Stimulated activated CD8-positive, alpha-beta memory T cell treated with anti-CD3 and anti-CD28 coated beads, Interleukin-12 subunit alpha, Interleukin-12 subunit beta, amount 100 ng/mL, for 24 hours (primary cell): ENCODE results near the gene NLRP3.

ENCODE experiments used
- DNase-seq: peaks from one replicate; pipeline ENCODE4 v3.0.0-alpha.2; 2020; ENCODE audit errors: extremely low read depth

The NLRP3 gene

GRCh38 chr1:247437551-247438505, 21.9 kb downstream of the NLRP3 start:
- no peak for DNase-seq

- no peak for DNase-seq
Observed at GRCh38 chr1:247440001-247440620, 24.1 kb downstream of the NLRP3 start.

DNA sequence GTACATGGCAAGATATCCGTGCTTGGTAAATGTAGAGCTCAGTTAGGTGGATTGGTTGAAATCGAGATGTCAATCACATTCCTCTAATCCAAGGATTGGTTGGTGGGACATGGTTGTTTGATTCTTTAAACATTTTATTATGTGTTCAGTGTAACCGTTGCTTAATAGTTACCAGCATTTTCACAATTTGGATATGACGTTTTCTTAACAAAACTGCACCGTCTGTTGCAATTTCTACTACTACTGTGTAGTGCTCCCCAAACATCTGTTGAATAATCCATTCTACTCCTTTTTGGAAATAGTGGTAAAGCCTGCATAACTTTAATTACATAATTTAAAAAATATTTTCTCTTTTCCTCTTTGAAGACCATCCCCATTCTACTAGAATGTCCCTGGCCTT, 25.6 kb downstream of the NLRP3 start:
- no peak for DNase-seq

DNA sequence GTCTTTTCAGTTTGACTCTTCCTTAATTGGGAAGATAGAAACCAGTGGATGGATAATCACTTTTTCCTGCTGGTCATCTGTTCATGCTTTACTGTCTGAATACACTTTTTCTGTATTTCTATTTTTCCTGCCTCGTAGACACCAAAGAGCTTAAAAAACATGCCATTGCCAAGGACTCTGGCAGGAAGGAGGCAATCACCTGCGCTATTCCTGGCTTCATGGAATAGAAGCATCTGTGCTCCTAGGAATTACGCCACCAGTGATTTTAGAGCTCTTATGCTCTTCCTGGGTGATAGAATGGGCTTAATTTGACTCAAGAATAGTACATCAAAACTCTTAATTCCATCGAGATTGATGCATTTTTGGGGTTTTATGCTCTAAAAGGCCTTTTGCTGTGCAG, 26.2 kb downstream of the NLRP3 start:
- DNase-seq, result no peak

DNA sequence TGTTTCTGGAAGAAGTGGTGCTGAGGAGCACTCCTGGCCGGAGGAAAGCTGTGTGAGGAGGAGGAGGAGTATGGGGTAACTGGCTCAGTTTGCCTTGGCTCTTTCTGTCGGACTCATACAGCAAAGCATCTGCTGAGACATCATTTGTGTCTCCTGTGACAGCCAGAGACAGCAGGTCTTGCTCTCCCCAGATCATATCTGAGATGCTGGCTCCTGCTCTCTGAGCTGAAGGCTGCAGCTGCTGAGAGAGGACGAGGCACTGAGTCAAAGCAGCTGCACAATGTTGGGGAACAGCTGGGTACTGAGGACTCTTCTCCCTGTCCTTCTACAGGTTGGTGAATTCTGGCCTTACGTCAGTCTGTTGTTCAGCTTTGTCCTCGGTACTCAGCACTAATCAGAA, 27.7 kb downstream of the NLRP3 start:
- DNase-seq, result no peak

DNA sequence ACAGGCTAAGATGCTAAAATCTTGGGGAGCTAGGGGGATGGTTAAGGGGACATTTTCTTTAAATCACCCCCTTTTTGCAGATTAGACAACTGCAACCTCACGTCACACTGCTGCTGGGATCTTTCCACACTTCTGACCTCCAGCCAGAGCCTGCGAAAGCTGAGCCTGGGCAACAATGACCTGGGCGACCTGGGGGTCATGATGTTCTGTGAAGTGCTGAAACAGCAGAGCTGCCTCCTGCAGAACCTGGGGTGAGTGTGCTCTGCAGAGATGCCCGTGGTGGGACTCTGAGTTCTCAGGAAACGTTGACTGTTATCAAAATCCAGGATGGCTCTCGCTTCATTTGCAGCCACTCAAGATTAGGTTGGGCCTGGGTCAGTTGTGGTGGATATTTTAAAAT, 28.6 kb downstream of the NLRP3 start:
- no peak for DNase-seq

- no peak for DNase-seq
Observed at GRCh38 chr1:247445526-247446356, 29.8 kb downstream of the NLRP3 start.

DNA sequence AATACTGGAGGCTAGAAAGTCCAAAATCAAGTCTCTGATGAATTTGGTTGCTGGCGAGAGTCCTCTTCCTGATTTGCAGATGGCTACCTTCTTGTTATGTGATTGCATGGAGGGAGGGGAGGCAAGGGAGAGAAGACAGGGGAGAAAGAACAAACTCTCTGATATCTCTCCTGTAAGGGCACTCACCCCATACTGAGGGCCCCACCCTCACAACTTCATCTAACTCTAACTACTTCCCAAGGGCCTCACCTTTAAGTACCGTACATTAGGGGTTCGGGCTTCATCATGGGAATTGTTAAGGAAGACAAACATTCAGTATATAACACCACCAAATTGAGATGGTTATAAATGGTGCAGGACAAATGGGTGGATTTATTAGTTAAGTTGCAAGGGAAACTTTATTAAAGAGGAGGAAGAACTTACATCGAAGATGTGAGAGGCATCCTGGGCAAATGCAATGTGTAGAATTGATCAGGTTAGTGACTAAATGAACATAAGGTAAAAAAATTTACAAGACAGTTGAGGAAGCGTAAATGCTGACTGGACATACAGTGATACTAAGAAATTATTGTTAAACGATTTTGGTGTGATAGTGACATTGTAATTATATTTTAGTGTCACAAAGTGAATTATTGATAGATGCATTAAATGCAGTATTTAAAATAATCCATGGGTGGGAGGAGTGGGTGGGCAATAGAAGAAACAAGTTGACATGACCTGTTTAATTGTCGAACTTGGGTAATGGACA, 31.4 kb downstream of the NLRP3 start:
- no peak for DNase-seq

- no peak for DNase-seq
Observed at GRCh38 chr1:247448107-247448791, 32.3 kb downstream of the NLRP3 start.

DNA sequence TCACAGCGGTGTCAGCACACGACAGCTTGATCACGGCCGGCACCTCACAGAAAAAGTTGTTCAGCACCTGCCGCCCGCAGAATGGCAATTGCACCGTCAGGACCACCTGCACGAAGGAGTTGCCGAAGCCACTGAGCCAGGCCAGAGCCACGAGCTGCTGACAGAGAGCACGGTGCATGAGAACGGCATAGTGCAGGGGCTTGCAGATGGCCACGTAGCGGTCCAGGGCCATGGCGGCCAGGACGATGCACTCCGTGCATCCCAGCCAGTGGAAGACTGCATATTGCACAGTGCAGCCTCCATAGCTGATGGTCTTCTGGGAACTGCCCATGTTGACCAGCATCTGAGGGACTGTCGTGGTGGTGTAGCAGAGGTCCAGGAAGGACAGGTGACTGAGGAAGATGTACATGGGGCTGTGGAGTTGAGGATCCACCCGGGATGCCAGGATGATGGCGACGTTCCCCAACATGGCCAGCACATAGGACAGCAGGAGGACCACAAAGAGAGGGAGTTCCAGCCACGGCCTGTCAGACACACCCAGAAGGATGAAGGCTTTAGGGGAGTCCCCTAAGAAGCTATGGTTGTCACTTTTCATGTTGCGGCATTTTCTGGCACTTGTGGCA, 35.5 kb downstream of the NLRP3 start:
- no peak for DNase-seq

DNA sequence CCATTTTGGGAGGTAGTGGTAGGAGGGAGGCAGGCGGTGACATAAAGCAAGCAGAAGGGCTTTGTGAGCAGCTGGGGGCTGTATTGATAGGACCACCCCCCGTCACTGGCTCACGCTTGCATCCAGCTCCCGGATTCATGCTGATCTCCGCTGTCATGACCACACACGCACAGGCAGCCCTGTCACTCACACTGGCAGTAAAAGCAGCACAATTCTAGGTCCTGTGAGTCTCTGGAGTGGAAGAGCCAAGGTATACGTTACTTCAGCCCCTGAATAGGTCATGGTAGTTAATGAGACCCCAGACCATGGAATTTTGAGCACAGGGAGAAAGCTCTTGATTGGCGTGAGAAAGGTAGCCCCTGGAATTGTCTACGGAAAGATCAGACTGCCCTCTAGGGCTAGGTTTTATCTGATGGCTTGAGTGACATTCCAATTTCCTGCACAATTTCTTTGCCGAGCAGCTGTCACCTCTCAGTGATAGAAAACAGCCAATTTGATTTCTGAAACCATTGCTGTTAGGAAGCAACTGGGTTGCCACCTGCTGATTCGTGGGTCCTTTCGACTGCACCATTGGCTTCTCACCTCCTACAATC, 36.6 kb downstream of the NLRP3 start:
- DNase-seq, result no peak

DNA sequence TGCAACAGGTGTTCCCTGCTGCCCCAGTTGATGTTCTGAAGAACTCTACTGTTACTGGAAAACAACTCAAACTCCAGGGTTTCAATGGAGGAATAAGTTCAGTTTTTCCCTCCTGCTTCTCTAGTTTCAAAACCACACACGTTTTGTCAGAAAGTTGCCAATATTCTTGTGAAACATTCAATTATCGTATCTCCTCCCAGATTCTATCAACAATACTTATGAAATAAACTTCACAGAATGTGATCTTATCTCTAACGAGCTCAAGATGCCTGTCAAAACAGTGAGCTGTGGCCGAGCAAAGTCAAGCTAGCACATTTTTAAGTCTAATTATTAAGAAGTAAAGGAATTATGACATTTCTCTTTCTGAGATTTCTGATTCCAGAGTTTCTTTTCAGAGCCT, 37.3 kb downstream of the NLRP3 start:
- no peak for DNase-seq

DNA sequence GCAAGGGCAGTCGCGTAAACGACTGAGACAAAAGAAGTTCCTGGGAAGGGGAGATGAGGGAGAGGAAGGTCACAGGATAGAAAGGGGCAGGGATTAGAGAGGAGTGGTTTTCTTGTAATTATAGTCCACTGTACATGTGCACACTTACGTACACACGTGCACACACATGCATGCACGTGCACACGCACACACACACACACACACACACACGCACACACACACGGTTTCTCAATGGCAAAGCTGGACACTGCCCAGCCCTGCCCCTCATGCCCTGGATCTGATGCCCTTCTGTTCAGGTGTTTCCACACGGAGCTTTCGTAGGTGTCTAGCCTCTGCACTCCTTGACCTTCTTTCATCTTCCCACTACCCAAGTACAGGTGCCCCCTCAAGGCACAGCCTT, 38.0 kb downstream of the NLRP3 start:
- DNase-seq, result no peak

DNA sequence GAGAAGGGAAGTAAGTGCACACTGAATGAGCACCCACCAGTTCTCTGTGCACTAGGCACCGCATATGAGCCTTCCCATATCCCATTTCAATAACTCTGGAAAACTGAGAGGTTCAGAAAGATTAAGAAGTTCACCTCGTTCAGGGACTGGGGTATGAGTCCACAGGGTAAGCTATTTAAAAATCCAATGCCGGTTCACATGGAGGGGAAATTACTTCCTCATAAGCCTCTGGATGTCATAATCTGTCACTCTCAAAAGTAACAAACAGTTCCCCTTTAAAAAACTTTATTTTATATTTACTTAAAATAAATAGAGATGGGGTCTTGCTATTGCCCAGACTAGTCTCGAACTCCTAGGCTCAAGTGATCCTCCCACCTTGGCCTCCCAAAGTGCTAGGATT, 40.0 kb downstream of the NLRP3 start:
- no peak for DNase-seq

DNA sequence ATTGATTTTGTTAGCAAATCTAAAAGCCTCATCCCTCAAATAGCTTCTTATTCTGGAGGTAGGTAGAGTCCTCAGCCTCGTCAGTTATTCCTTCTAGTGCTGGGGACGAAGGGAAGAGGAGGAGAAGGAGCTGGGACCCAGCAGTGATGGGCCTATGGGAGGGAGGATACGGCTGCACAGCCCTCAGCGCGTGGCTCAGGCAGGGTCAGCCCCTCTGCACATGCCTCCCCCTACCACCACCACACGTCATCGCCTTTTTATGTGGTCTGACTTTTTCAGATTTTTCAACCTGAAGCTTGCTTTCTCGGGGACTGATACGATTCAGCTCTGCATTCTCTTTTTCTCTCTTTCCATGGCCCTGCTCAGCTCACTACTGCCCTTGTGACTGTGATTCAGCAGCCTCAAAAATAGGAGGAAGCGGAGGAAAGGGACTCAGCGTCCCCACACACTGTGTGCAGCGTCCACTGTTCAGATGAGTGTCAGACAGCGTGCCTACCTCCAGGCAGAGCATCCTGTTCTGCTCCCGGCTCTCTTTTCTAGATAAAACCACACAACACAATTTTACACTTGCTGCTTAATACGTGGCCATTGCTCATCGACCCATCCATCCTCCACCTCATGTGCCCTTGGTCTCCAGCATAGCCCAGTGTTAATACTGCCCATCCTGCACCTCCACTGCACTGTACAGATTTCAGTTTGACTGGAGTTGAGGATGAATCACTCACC, 41.1 kb downstream of the NLRP3 start:
- no peak for DNase-seq

DNA sequence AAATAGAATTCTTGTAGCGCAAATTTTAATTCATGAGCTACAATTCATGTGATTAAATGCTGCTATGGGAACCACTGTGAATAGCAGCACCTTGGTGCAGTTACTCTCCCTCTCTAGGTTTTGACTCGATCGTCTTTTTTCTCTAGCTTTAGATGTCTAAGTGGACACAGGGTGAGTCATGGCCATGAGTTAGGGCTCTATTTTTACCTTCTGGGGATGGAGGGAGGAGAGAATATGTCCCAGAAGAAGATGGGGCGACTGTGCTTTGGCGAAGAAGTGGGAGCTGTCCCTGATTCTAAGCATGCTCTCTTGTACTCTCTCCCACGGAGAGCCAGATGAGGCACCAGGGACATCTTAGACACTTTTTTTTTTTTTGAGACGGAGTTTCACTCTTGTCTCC, 43.5 kb downstream of the NLRP3 start:
- DNase-seq, result no peak

- DNase-seq, result no peak
Observed at GRCh38 chr1:247465796-247466195, 49.8 kb downstream of the NLRP3 start.

DNA sequence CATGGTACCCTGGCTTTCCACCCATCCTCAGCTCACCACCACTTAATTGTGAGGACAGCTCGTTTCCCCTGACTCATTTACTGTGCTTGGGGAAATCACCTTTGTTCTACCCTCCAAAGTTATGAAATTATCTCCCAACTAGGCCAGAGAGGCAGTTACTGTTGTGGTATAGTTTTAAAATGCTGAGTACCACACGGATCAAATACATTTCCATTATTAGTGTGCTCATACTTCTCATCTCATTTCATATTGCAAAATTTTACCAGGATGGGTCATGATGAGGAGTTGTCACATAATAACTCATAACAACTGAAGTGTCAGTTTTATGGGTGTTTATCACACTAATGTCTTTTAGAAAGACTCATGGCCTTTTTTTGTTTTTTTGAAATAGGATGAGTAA, 51.2 kb downstream of the NLRP3 start:
- no peak for DNase-seq

- DNase-seq, result no peak
Observed at GRCh38 chr1:247468481-247469140, 52.6 kb downstream of the NLRP3 start.
